Forelimb muscle (tissue), 1 donor: ENCODE results near the gene DCLRE1C. TPM values are rescaled to one million over a fixed set of nuclear protein-coding genes. Genes with fewer than 3 reads are reported as not detected.
"Not testable (repeated sequence)": the region's sequence is repeated elsewhere in the genome, so short reads cannot be mapped to it uniquely, and the experiment has no call there.

Experiments
- DNase-seq: peaks from one replicate; pipeline ENCODE4 v3.0.0-alpha.2; 2013; ENCODE audit warnings: low read depth
- polyA plus RNA-seq: library from polyadenylated mRNA; unstranded; fragments of 120-200 nt; gene quantifications from one replicate; pipeline ENCODE4 v1.2.1, GENCODE V29; 2013; ENCODE audit not compliant: insufficient read length

The DCLRE1C gene
- polyA plus RNA-seq, 1 donor = 9.8 TPM

DNA sequence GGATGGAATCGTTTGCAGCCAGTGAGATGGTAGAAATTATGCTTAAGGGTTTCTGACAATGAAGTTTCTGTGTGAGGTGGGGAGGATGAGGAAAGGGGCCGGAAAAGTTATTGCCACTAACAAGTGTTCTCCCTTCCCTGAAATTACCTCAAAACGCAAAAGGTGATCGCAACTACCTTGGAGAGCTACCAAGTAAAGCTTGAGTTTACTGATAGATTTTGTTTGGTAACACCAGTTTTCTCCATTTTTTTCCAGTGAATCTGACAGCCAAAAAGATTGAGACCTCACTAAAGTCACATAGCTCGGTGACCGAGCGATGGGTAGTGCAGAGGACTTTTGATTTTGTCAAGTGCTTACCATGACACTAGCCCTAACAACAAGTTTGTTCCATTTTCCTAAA, 73.7 kb downstream of the DCLRE1C start:
- DNase-seq = no peak

GRCh38 chr10:14879928-14880193, 74.0 kb downstream of the DCLRE1C start:
- no peak for DNase-seq

GRCh38 chr10:14879124-14879927, 74.6 kb downstream of the DCLRE1C start:
- no peak for DNase-seq

GRCh38 chr10:14878266-14879123, 75.4 kb downstream of the DCLRE1C start, which contains the start of gene SUV39H2:
Gene SUV39H2, plus strand, starts transcription at chr10:14878866. Its CDS starts 23 bp downstream, at chr10:14878889.
- peak; percentile 78 for DNase-seq

DNA sequence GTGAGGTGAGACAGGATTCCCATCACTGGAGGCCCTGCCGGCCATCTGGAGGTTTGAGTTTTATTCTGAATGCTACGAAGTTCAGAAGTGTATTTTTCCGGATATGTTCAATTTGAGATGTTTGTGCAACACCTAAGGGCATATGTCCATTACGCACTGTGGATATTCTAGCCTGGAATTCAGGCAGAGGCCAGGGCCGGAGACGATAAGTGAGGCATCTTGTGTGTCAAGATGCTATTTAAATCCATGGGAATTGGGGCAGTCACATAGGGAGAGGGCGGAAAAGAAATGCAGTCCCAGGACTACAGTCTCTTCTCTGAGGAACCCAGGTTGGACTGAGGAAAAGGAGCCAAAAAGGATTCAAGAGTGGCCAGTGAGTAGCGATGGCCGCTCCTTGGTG, 77.1 kb downstream of the DCLRE1C start:
- DNase-seq = no peak

- no peak for DNase-seq
Observed at GRCh38 chr10:14875941-14876340, 78.0 kb downstream of the DCLRE1C start.

GRCh38 chr10:14873090-14873760, 80.7 kb downstream of the DCLRE1C start:
- no peak for DNase-seq

DNA sequence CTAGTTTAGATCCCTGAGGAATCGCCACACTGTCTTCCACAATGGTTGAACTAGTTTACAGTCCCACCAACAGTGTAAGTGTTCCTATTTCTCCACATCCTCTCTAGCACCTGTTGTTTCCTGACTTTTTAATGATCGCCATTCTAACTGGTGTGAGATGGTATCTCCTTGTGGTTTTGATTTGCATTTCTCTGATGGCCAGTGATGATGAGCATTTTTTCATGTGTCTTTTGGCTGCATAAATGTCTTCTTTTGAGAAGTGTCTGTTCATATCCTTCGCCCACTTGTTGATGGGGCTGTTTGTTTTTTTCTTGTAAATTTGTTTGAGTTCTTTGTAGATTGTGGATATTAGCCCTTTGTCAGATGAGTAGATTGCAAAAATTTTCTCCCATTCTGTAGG, 89.0 kb downstream of the DCLRE1C start:
- DNase-seq = not testable (repeated sequence)

DNA sequence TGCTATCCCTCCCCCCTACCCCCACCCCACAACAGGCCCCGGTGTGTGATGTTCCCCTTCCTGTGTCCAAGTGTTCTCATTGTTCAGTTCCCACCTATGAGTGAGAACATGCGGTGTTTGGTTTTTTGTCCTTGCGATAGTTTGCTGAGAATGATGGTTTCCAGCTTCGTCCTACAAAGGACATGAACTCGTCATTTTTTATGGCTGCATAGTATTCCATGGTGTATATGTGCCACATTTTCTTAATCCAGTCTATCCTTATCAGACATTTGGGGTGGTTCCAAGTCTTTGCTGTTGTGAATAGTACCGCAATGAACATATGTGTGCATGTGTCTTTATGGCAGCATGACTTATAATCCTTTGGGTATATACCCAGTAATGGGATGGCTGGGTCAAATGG, 89.4 kb downstream of the DCLRE1C start:
- DNase-seq = not testable (repeated sequence)

DNA sequence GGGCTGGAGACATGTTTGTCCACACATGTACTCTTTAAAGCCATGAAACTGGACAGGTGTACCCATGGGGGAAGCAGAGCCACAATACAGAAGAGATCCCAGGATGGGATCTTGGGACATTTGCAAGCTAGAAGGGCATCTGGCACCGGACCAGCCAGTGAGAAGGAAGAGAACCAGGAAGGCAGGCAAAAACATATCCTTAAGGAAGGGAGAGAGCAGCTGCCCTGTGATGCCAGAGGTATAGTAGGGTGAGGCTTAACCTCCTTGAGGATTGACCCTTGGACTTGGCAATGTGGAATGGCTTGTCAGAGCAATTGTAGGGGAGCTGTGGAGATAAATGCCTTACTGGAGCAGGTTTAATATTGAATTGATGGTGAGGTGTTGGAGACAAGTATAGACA, 93.1 kb downstream of the DCLRE1C start:
- DNase-seq = no peak

DNA sequence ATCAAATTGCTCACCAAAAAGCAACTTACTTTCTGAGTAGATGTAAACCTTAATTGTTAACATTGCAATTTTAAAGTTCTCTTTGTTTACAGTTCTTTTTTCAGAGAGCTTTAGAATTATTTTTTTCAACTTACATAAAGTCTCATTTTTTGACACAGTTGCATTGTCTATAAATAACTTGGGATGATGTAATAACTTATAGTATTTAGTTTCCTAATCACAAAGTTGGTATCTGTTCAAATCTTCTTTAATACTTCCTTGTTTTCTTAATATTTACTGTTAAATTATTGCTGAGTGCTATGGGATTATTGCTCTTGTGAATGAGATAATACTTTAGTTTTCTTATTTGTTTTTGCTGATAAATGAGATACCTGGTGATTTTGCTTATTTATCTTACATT, 94.1 kb downstream of the DCLRE1C start:
- no peak for DNase-seq

GRCh38 chr10:14859043-14859442, 94.9 kb downstream of the DCLRE1C start:
- no peak for DNase-seq

DNA sequence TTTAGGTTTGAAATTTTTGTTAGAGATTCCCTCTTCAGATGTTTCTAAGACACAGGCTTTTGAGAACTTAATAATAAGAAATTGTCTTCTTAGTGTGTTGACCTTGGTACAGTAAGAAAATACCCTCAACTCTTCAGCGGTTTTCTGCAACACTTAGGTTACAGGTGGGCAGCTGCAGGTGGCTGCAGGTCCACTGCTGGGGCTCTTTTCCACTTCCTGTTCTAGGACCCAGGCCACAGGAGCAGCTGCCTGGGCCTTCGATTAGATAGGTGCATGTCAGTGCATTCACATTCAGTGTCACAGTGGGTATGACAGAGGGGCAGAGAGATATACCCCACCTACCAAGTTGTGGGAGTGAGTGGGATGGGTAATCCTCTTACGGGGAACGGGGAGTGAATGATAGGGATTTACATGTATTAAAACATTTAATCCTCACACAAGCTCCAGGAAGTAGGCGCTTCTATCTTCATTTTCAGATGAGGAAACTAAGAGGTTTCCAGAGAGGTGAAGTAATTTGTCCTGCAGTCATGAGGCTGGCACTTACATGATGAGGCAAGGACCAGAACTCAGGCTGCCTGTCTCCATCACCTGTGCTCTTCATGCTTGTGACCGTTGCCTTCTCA, 95.4 kb downstream of the DCLRE1C start:
- no peak for DNase-seq

DNA sequence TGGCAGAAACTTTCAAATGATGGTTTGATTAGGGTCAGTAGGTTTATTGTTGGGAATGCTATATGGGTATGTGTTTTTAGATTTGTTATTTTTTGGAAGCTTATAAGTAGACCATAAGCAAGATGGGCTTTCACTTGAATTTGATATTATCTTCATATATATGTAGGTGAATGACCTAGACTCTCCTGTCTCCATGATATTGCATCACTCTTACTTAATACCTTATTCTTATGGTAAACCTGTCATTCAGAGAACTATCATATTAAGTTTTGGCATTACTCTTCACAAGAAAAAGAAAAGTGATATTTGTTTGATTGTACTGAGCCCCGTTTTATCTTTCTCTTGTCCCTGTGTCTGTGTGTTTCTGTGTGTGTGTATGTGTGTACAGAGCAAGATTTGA, 98.4 kb downstream of the DCLRE1C start:
- no peak for DNase-seq

DNA sequence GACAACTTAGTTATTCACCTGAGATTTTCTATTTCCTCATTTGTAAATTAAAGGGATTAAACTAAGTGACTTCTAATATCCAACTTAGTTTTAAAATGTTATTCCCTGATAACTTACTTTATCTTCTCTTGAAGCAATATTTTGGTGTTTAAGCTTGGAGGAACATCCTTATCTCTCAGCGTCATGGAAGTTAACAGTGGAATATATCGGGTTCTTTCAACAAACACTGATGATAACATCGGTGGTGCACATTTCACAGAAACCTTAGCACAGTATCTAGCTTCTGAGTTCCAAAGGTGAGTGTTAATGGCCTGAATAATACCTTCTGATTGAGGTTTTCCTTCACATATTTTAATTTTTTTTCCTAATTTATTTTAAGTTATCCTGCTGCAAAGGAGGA, 101.7 kb downstream of the DCLRE1C start:
- DNase-seq = no peak

Other genes with a start within 250 kb of the DCLRE1C start
- gene FAM107B, start 179.2 kb downstream of the DCLRE1C start, polyA plus RNA-seq = 17.7 TPM
- 3.5 TPM for gene CDNF, start 116.1 kb downstream of the DCLRE1C start, polyA plus RNA-seq
- 14.5 TPM for gene HSPA14, start 115.8 kb downstream of the DCLRE1C start, polyA plus RNA-seq
- 10.8 TPM for gene MSANTD7, start 115.8 kb downstream of the DCLRE1C start, polyA plus RNA-seq
- 11.6 TPM for gene SUV39H2, start 75.2 kb downstream of the DCLRE1C start, polyA plus RNA-seq
- gene MEIG1, start 5.3 kb upstream of the DCLRE1C start, polyA plus RNA-seq = 0.91 TPM
- gene OLAH, start 89.8 kb upstream of the DCLRE1C start, polyA plus RNA-seq = 0.08 TPM
- gene ACBD7, start 134.7 kb upstream of the DCLRE1C start, polyA plus RNA-seq = 0.94 TPM
- 11.9 TPM for gene RPP38, start 143.3 kb upstream of the DCLRE1C start, polyA plus RNA-seq
- gene NMT2, start 214.6 kb upstream of the DCLRE1C start, polyA plus RNA-seq = 16.6 TPM